PC-9 (cell line): ENCODE measurements around the gene ALKBH4.

Source experiments
- EZH2 ChIP-seq: fragments of 200-600 bp; sonication (generic); IDR thresholded peaks from 2 replicates; pipeline ENCODE4 v1.8.0; 2017; ENCODE audit warnings: antibody characterized with exemption, low read depth
- TF ChIP-seq, protein P1 (sequence below): fragments of 200-600 bp; sonication (generic); conservative IDR thresholded peaks from 2 replicates; pipeline ENCODE4 v1.6.1; 2017; ENCODE audit warnings: mixed run types, antibody characterized with exemption, mild to moderate bottlenecking, moderate library complexity

DNA sequence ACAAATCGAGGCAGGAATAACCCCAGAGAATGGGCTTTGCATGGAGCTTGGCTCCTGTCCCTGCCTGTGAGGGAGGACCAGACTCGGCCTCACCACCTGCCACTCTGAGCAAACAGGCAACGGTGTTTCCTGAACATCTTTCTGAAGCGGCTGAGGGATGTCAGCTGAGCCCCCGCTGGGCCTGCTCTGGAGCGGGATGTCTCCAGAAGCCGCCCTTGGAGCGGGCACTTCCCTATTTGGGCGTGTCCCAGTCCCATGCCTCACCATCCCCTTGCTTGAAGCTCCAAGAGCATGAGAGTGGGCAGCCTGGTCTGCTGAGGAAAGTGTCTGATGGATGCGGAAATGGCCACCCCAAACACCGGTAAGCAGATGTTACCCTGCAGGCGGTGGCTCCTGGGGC, 10.2 kb downstream of the ALKBH4 start:
- TF ChIP-seq, protein P1, sequence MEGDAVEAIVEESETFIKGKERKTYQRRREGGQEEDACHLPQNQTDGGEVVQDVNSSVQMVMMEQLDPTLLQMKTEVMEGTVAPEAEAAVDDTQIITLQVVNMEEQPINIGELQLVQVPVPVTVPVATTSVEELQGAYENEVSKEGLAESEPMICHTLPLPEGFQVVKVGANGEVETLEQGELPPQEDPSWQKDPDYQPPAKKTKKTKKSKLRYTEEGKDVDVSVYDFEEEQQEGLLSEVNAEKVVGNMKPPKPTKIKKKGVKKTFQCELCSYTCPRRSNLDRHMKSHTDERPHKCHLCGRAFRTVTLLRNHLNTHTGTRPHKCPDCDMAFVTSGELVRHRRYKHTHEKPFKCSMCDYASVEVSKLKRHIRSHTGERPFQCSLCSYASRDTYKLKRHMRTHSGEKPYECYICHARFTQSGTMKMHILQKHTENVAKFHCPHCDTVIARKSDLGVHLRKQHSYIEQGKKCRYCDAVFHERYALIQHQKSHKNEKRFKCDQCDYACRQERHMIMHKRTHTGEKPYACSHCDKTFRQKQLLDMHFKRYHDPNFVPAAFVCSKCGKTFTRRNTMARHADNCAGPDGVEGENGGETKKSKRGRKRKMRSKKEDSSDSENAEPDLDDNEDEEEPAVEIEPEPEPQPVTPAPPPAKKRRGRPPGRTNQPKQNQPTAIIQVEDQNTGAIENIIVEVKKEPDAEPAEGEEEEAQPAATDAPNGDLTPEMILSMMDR = no peak
- no peak for TF ChIP-seq EZH2
